HL-60/S4 treated with phorbol 12-myristate 13-acetate at 8.2 ng/mL for 4 days and 3 days (cell line): ENCODE data around the gene LRRK2.
"Not testable (repeated sequence)": the region's sequence is repeated elsewhere in the genome, so short reads cannot be mapped to it uniquely, and the experiment has no call there.

Experiments used
- in situ Hi-C: fragments of 300-500 bp; cut with MboI; formaldehyde crosslinking; loops from 2 replicates; pipeline ENCODE4 v1.15.0; 2022; ENCODE audit warnings: low sequenced_read_pairs

LRRK2 gene

GRCh38 chr12:40387279-40387678 lies 162.5 kb downstream of the LRRK2 start:
- in situ Hi-C loops: not testable (repeated sequence)

GRCh38 chr12:40390980-40391379 lies 166.2 kb downstream of the LRRK2 start:
- in situ Hi-C loops: no loop called here

- in situ Hi-C loops: no loop called here
These were observed 168.2 kb downstream of the LRRK2 start for GRCh38 chr12:40393026-40393425.

GRCh38 chr12:40399656-40400055 lies 174.9 kb downstream of the LRRK2 start:
- in situ Hi-C loops: no loop called here

GRCh38 chr12:40405419-40405818 lies 180.6 kb downstream of the LRRK2 start:
- in situ Hi-C loops: no loop called here
